GM19397 (cell line): Measurements from ENCODE around the gene TLCD5.
A peak's percentile ranks its signal among the peaks of the same experiment; 100 is the strongest.

Experiments used
- ATAC-seq: cut with Tn5 transposase; IDR thresholded peaks from one replicate; pipeline ENCODE4 v1.9.1; 2021; ENCODE audit warnings: mild to moderate bottlenecking, moderate library complexity; ENCODE audit not compliant: unreplicated experiment

TLCD5 gene

DNA sequence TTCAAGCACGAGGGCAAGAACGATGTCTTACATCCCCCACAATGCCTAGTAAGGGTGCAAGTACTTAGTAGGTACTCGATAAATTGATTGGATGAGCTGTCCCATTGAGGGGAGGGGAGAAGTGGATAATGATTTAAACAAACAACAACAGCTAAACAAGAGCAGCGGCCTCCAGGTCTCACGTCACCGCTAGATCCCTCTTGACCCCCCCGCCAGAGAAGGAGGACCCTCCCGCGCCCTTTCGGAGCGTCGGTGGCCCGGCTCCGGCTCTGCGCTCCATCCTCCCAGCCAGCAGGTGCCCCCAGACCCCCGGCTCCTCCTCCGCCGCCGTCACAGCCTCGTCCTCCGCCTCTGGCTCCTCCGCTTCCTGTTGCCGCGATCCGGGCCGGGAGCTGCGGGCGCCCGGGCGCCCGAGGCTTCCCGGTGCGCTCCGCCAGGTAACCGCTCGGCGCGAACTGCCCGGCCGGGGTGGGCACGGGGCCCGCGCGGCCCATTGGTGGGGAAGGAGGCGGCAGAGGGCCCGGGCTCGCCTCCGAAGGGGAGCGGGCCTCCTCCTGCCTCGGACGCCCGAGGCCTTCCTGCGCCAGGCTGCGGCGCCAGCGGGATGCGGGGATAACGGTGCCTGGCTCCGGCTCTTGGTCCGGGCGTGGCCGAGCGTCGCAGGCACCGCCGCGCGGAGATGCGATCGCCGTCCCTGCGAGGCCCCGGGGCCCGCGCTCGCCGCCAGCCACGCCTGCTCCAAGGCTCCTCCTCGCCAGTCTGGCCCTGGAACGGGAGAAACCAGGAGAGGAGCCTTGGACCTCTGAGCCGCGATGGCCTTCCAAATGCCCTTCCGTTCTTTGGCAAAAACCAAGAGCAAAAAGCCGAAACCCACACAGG is at the start of gene TLCD5:
Gene TLCD5, plus strand, starts transcription at position 368 of the 879 bp plus-strand sequence. CDS start 2,143 bp downstream, outside the sequence.
- ATAC-seq: no peak

GRCh38 chr11:120279502-120279901 is 45.6 kb upstream of the TLCD5 start:
- no peak for ATAC-seq

DNA sequence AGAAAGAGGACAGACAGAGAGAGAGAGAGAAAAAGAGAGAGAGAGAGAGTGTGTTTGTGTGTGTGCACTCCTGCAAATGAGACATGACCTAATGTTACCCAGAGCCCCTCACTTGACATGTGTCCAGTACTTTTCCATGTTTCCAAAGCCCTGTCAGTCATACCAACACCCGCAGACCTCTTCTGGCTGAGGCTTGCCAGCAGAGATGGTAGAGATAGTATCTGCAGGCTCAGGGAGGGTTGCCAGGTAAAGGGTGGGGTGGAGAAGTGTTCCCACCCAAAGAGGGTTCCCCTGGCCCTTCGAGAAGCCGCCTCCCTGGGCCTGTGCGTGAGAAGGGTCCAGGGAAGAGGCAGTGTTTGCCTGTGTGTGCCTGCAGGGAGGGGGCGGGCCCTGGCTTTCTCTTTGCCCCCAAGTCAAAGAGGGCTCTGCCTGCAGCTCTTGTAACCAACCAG is 44.5 kb upstream of the TLCD5 start:
- no peak for ATAC-seq

DNA sequence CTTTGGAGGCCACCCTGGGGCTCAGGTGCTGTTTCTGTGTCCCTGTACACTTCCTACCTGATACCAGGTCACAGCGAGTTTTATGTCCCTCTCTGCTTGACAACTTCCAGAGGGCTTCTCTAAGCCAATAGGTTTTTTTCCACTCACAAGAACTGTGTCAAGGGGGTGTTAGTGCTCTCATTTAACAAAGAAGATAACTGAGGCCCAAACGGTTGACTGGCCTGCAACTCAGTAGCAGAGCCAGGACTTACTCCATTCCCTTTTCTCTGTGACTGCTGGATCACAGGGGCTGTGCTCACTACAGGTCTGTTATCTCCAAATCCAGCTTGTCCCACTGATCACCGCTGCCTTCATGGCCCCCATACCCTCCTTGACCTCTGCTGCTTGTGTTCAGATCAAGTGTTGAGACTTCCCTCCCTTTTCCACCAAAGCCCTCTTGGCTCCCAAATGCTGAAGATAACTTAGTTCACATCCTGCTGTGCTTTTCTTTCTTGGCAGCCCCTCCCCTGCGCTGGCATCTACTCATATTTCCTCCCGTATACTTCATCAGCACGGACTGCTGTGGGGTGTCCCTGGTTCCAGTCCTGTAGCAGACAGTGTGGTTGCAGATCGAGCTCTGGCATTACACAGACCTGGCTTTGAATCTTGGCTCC is 43.8 kb upstream of the TLCD5 start:
- no peak for ATAC-seq

GRCh38 chr11:120283124-120283523 is 42.0 kb upstream of the TLCD5 start:
- ATAC-seq: no peak

GRCh38 chr11:120284272-120284671 is 40.8 kb upstream of the TLCD5 start:
- ATAC-seq: no peak

DNA sequence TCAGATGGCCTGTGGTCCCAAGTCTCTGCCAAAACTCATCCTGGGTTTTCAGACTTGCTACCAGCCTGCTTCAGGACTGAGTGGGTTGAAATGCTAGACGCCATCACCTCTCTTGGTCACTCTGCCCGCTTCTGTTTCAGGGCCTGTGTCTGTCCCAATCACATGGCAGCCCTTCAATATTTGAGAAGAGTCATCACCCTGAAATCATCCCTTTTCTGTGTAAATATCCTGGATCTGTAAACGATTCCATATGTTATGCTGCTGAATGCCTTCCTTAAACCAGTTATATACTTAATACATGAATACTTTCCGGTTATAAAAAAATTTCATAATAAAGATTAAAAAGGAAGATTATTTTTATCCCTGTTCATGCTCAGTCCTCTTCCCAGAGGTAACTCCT is 39.8 kb upstream of the TLCD5 start:
- no peak for ATAC-seq

DNA sequence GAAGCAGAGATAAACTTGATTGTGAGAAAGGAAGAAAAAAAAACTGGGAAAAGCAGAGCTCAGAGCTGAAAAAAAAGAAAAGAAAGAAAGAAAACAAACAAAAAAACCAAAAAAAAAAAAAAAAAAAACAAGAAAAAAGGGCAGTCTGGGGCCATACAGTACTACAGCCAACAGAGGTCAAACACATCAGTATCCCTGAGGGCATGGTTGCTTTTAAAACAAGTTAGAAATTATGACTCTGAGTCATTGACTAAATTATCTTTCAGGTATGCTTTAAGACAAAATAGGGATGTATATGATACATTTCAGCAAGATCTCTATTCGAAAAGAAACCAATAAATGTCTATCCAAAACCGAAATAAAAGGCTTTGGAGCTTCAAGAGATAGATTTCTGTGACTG is 37.1 kb upstream of the TLCD5 start:
- no peak for ATAC-seq

- no peak for ATAC-seq
These were observed 35.7 kb upstream of the TLCD5 start for GRCh38 chr11:120289426-120289825.

GRCh38 chr11:120290956-120291355 is 34.1 kb upstream of the TLCD5 start:
- no peak for ATAC-seq

GRCh38 chr11:120293038-120293800 is 31.9 kb upstream of the TLCD5 start:
- ATAC-seq: no peak

- ATAC-seq: no peak
These were observed 31.0 kb upstream of the TLCD5 start for GRCh38 chr11:120294096-120294495.

DNA sequence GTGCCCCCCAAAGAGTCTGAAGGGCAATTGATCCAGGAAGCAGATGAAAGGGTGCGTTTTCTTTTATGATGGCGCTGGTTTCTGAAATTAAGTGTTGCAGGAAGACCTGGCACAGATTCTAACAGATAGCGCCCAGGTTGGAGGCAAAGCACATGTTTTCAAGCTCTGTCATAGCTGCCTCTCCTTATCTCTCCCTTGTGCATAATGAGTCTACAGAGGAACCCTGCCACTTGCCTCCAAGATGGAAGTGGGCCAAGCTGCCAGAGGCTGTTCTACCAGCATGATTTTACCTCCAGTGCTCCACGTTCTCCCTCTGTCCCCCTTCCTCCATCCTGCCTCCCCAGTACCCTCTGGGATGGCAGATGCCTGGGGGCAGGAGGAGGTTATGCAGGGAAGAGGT is 30.0 kb upstream of the TLCD5 start:
- ATAC-seq: no peak

- ATAC-seq: no peak
These were observed 28.5 kb upstream of the TLCD5 start for GRCh38 chr11:120296554-120296953.

DNA sequence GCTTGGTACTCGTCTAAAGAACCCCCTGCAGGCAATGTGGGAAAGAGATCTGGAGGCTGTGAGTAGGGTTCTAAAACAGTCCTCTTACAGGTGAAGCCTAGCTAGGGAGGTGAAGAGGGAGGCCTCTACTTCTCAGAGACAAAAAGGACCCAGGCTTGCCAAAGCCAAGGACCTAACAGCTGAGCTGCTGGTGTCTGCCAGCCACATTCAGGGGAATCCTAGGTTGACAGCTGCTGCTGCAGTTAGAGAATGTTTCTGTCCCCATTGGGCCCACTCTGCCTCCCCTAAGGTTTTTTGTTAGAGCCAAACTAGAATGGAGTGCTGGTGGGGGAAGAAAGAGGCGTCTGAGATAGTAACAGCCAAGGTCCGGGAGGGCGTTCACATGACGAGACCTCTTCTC is 26.6 kb upstream of the TLCD5 start:
- no peak for ATAC-seq

DNA sequence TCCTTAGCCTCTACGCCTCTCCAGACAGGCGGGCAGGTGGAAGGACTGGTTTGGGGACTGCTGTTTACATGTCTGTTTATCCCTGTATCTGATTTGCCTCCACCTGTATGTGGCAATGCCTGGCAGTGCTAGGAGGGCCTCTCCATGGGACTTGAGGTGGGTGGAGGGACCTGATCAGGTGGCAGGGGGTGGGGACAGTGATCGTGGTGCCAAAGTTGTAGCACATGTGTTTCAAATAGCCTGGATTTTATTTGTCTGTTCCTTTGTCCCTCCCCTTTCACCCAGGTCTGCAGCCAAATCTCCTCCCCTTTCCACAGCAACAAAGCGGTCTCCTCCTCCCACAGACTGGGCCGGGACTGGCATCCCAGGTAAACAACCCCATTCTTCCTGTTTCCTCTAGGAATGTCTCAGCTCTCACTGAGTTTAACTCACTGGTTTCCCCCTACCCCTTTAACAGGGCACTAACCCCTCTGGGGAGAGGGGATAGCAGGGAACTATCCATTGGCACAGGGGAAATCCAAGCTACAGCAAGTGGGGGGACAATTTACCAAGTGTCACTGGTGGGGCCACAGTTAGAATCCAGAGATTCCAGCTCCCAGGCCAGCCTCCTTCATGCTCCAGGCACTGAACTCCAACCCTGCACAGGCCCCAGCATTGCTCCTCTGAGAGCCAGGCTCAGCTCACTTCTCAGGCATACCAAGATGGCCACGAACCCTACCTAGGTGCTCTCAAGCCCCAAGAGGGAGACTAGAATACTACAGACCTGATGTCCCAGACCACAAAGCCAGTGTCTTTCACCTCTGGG is 22.9 kb upstream of the TLCD5 start:
- ATAC-seq: no peak

- peak; percentile 71 for ATAC-seq
These were observed 22.0 kb upstream of the TLCD5 start for GRCh38 chr11:120303004-120303637.

DNA sequence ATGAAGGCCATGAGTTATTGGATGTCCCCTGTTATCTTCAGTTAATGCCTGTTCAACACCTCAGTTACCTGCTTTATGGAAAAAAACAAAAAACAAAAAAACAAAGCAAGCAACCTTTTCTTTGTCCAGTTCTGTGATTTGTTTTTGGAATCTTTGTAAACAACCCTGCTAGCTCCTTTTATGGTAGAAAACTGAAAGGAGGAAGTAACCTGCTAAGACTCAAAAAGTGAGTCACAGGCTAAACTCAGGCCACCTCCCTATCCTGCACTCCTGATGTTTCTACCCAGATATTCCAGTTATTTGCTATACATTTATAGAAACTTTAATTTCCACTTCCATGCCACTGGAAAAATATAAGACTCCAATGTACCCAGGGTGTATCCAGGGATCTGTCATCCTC is 20.6 kb upstream of the TLCD5 start:
- ATAC-seq: no peak

DNA sequence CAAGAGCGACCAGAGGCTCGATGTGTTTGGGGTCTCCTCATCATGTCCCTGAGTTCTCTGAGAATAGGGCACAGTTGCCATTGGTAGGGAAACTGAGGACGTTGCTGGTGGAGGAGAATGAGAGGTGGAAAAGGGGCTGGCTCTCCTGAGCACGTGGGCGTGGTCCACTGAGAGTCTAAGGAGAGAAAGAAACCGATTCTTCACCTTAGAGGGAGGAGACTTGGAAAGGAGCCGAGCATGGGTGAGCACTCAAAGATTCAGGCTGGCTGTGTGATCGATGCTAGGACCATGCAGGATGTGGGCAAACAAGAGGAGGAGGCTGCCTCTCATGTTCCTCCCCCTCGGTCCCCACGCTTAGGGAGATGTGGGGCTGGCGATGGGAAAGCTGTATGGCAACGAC is 19.8 kb upstream of the TLCD5 start:
- ATAC-seq: no peak
